Breast epithelium (tissue), 3 donors: Measurements from ENCODE around the gene PLA2G4D.

Experiments used
- POLR2AphosphoS5 ChIP-seq, 3 donors: sonication (generic); formaldehyde crosslinking; IDR thresholded peaks; one replicate each; pipeline ENCODE4 v1.6.1; 2017; ENCODE audit warnings: antibody characterized with exemption in 3 of 3
- TF ChIP-seq, protein P1 (sequence below), 3 donors: fragments of 450-650 bp; IDR thresholded peaks; one replicate each; pipeline ENCODE4 v1.5.1; 2016 to 2017; ENCODE audit warnings: antibody characterized with exemption in 3 of 3, mild to moderate bottlenecking in 3 of 3, moderate library complexity in 3 of 3

DNA sequence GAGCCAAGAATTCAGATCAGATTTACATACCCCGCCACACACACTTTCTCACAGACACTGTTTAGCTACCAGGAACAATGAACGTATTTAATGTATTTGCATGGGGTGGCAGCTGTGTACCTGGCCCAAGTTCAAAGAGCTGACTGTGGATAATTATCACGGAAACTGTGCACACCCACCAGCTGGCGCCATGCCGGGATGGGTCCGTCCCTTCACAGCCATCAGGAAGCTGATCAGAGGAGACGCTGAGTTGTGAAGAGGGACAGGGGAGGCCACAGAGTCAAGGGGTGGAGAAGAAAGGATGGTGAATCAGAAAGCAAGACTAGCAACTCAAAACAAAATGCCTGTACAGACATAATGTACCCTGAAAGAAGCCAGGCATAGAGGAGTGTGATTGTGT, 13.1 kb upstream of the PLA2G4D start:
- no peak for TF ChIP-seq POLR2AphosphoS5 (IDR thresholded peaks at IDR 0.05)
- TF ChIP-seq, protein P1, sequence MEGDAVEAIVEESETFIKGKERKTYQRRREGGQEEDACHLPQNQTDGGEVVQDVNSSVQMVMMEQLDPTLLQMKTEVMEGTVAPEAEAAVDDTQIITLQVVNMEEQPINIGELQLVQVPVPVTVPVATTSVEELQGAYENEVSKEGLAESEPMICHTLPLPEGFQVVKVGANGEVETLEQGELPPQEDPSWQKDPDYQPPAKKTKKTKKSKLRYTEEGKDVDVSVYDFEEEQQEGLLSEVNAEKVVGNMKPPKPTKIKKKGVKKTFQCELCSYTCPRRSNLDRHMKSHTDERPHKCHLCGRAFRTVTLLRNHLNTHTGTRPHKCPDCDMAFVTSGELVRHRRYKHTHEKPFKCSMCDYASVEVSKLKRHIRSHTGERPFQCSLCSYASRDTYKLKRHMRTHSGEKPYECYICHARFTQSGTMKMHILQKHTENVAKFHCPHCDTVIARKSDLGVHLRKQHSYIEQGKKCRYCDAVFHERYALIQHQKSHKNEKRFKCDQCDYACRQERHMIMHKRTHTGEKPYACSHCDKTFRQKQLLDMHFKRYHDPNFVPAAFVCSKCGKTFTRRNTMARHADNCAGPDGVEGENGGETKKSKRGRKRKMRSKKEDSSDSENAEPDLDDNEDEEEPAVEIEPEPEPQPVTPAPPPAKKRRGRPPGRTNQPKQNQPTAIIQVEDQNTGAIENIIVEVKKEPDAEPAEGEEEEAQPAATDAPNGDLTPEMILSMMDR (IDR thresholded peaks at IDR 0.05), result no peak
